NCI-H748 treated with DMSO at 0.1 percent for 48 hours (cell line): Measurements from ENCODE around the gene TRHDE.

Experiments used
- DNase-seq: peaks from one replicate; lab custom pipeline; 2025; lab: John Stamatoyannopoulos, UW

Gene TRHDE

GRCh38 chr12:72444125-72444524 is 172.0 kb downstream of the TRHDE start:
- DNase-seq: no peak

DNA sequence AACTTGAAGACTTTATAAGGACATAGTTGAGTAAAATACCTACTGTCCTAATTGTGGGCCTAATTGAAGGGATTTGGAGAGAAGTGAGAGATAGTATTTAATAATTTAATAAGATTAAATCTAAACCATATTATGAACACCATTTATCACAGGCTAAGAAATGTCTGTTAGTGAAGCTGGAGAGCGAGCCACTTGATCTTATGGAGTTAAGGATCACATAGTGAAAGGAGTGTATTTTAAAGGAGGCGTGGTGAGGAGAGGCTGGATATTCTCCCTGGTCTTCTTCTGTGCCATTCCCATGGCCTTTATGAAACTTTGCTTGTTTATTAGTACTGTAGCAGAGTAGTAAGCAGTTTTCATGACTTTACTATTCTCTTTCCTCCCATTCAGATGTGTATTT is 172.4 kb downstream of the TRHDE start:
- DNase-seq: no peak

DNA sequence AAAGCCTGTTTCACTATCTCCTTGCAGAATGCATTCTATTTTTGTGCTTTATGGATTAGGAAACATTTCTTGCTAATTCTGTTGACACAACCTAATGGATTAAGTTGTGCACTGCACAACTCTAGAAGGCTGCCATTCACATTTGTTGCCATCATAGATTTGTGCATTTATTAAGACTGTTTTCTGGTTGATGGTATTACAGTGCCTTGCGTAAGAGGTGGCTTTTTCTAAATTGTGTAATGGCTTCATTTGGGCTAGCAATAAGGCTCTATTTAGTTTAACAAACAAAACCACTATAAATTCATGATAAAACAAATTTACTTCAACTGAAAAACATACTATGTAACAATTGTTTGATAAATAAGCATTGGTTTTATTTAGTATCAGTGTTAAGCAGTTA is 175.9 kb downstream of the TRHDE start:
- DNase-seq: no peak

GRCh38 chr12:72448805-72449204 is 176.6 kb downstream of the TRHDE start:
- no peak for DNase-seq

DNA sequence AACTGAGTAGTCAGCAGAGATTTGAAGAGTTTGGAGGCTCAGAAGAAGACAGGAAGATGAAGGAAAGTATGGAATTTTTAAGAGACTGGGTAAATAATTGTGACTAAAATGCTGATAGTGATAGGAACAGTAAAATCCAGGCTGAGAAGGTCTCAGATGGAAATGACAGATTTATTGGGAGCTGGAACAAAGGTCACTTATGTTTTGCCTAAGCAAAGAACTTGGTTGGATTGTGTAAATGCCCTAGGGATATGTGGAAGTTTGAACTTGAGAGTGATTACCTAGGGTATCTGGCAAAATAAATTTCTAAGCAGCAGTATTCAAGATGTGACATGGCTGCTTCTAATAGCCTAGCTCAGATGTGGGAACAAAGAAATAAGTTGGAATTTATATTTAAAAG is 180.9 kb downstream of the TRHDE start:
- no peak for DNase-seq

DNA sequence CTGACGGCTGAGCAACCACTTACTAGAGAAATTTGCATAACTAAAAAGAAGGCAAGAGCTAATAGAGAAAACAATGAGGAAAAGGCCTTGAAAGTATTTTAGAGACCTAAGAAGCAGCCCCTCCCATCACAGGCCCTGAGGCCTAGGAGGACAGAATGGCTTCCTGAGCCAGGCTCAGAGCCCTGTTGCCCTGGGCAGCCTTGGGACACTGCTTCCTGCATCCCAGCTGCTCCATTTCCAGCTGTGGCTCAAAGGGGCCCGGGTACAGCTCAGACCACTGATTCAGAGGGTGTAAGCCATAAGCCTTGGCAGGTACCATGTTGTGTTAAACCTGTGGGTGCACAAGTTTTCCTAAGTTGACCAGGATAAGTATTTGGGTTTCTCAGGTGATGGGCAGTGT is 181.4 kb downstream of the TRHDE start:
- DNase-seq: no peak

DNA sequence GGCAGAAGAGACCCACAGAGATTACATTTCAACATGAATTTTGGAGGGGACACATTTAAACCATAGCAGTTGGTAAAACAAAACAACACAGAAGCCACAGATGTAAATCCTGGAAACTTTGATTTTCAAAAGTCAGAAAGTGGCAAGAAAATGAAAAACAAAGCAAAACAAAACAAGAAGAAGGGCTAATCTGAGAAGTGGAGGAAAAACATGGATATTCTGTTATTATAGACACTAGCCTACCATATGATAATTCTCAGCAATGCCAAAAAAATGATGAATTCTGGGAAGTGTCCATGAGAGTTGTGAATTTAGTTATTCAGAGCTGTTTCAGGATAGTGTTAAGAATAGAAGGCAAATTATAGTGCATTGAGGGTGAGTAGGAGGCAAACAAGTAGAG is 192.3 kb downstream of the TRHDE start:
- DNase-seq: no peak

GRCh38 chr12:72465155-72465554 is 193.0 kb downstream of the TRHDE start:
- DNase-seq: no peak

- no peak for DNase-seq
These were observed 193.9 kb downstream of the TRHDE start for GRCh38 chr12:72465940-72466630.

- no peak for DNase-seq
These were observed 195.8 kb downstream of the TRHDE start for GRCh38 chr12:72467985-72468384.

GRCh38 chr12:72468505-72468904 is 196.3 kb downstream of the TRHDE start:
- DNase-seq: no peak

DNA sequence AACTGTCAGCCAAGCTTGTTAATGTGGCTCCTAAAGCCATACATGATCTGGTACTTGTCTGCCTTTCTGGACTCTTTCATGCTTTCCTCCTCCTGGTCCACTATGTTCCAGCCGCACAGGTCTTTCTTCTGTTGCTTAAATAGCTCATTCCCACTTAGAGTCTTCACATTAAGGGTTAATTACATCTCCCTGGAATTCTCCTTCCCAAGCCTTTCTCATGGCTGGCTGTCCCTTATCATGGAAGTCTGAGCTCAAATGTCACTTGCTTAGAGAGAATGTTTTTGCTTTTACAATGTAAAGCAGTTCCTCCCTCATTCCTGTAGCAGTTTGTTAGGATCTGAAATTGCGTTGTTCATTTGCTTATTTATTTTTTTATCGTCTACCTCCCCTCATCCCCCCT is 199.6 kb downstream of the TRHDE start:
- no peak for DNase-seq

GRCh38 chr12:72472350-72472749 is 200.2 kb downstream of the TRHDE start:
- DNase-seq: no peak

GRCh38 chr12:72476301-72476700 is 204.1 kb downstream of the TRHDE start:
- no peak for DNase-seq

GRCh38 chr12:72485017-72485701 is 213.0 kb downstream of the TRHDE start:
- no peak for DNase-seq

DNA sequence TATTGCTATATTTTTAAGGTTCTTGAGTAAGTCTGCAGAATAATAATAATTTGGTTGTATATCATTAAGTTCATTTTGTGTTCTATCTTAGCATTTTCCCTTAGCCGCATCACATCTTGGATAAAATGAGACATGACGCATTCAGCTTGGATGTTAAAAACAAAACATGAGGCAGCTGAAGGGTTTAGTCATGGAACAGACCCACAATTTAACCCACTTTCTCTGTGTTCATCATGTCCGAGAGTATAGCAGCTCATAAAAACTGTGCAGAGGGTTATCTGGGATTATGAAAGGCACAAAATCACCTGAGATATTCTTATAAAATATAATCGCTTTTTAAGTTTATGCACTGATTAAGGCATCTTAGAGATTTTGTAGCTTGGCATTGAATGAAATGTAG is 219.3 kb downstream of the TRHDE start:
- no peak for DNase-seq

- no peak for DNase-seq
These were observed 221.2 kb downstream of the TRHDE start for GRCh38 chr12:72493407-72493806.

GRCh38 chr12:72498354-72498753 is 226.2 kb downstream of the TRHDE start:
- no peak for DNase-seq

DNA sequence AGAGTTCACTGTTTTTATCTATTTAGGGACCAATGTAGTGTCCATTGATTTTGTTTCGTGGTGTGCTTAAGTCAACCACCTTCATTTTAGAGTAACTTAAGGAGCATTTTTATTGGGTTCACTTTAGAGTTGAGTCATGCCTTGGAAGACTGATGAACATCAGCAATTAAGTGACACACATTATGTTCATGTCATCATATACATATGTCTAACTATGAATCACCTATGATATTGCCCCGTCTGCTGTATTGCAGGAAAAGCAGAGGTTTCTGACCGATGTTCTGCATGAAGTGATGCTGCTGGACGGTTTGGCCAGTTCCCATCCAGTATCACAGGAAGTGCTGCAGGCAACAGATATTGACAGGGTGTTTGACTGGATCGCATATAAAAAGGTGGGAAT is 227.1 kb downstream of the TRHDE start:
- DNase-seq: no peak

DNA sequence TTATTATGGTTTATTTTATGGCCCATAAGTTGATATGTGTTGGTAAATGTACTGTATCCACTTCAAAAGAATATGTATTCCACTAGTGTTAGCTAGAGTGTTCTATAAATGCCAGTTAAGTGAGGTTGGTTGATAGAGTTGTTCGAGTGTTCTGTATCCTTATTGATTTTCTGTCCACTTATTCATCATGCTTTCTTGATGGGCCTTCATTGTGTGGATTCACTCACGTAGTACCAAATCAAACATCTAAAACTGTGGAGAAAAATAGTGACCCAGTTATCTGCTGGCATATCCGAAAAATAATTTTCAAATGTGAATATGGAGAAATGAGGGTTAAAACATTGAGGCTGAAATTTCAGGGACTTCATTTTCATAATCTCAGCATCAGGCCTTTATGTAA is 230.4 kb downstream of the TRHDE start:
- no peak for DNase-seq

DNA sequence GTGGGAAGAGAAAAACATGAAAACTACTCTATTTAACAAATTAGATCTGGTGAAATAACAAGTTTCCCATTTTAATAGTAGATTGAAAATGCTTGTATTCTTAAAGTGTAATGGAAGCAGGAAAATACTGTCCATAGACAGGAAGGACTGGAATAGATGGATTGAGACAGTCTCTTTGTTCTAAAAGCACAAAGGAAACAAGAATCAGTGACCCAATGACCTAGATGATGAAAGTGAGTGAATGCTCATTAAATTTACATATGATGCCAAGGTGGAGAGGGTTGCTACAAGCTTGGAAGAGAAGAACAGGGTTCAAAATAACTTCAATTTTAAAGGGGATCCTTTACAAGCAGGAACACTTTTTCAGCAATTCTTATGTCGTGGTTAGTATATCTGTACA is 233.1 kb downstream of the TRHDE start:
- no peak for DNase-seq

GRCh38 chr12:72509891-72510290 is 237.7 kb downstream of the TRHDE start:
- DNase-seq: no peak

DNA sequence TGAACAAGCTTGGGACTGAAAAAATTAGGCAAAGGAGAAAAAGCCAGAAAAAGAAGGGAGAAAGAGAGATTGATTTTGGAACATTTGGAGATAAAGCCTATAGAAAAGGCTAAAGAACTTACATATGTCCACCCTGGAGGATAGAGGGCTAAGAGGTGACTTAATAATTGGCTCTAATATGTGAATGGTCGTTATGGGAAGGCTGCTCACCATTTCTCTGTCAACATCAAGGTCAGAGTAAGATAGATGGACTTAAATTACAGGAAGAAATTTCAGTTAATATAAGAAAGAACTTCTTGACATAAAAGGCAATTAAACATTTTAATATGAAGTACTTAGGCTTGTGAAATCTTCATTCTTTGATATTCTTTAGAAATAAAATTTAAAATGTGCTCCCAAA is 238.6 kb downstream of the TRHDE start:
- no peak for DNase-seq

DNA sequence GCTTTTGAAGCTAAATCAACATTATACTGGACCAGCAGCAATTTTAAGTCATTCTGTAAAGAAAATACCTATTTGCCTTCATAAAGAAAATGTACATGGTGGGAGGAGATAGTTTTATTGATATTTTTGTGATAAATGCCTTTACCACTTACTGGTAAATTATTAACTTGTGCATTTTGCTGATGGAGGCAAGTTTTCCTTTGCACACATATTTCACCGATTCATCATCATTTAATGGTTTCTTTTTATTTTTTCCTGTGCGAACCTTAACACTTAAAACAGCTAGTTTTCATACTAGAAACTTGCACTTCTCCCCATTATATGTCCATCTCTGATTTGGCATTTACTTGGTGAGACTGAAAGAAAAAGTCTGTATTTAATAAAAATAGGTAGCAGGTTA is 239.3 kb downstream of the TRHDE start:
- no peak for DNase-seq
